Embryonic facial prominence (tissue), 1 donor: Measurements from ENCODE around the gene HMMR.

Experiments used
- DNase-seq: peaks from one replicate; pipeline ENCODE4 v3.0.0-alpha.2; 2016; ENCODE audit errors: extremely low spot score

HMMR gene

GRCh38 chr5:163458778-163459385 is 1.6 kb upstream of the HMMR start:
- DNase-seq, result no peak

- no peak for DNase-seq
Observed at GRCh38 chr5:163459462-163459818, 992 bp upstream of the HMMR start.

- DNase-seq, result peak; percentile 99
Observed at GRCh38 chr5:163459819-163460561, 442 bp upstream of the HMMR start, which contains the start of gene NUDCD2. Gene NUDCD2 (minus strand): TSS chr5:163460102. CDS start chr5:163460050, 52 bp downstream.

- DNase-seq, result no peak
Observed at GRCh38 chr5:163463063-163463435, 2.6 kb downstream of the HMMR start.

GRCh38 chr5:163467682-163468081 is 7.2 kb downstream of the HMMR start:
- DNase-seq, result no peak

GRCh38 chr5:163473635-163474243 is 13.3 kb downstream of the HMMR start:
- no peak for DNase-seq

GRCh38 chr5:163475411-163475810 is 15.0 kb downstream of the HMMR start:
- no peak for DNase-seq

GRCh38 chr5:163478126-163478981 is 17.9 kb downstream of the HMMR start:
- no peak for DNase-seq

GRCh38 chr5:163478982-163479271 is 18.5 kb downstream of the HMMR start:
- no peak for DNase-seq

- no peak for DNase-seq
Observed at GRCh38 chr5:163489055-163489744, 28.8 kb downstream of the HMMR start.

GRCh38 chr5:163489745-163490075 is 29.3 kb downstream of the HMMR start:
- DNase-seq, result no peak

- no peak for DNase-seq
Observed at GRCh38 chr5:163496286-163496685, 35.9 kb downstream of the HMMR start.

- no peak for DNase-seq
Observed at GRCh38 chr5:163497315-163497714, 36.9 kb downstream of the HMMR start.

- no peak for DNase-seq
Observed at GRCh38 chr5:163498886-163499285, 38.5 kb downstream of the HMMR start.

GRCh38 chr5:163502521-163502920 is 42.1 kb downstream of the HMMR start:
- no peak for DNase-seq

GRCh38 chr5:163503106-163504078 is 43.0 kb downstream of the HMMR start:
- peak; percentile 71 for DNase-seq

GRCh38 chr5:163504079-163504931 is 43.9 kb downstream of the HMMR start:
- DNase-seq, result peak; percentile 28

GRCh38 chr5:163505049-163505367 is 44.6 kb downstream of the HMMR start:
- DNase-seq, result no peak

- DNase-seq, result peak; percentile 84
Observed at GRCh38 chr5:163505368-163506094, 45.1 kb downstream of the HMMR start, which contains the start of gene MAT2B. Gene MAT2B (plus strand): TSS chr5:163505619. CDS start chr5:163505687, 68 bp downstream.
